Activated CD4-positive, alpha-beta T cell treated with anti-CD3 and anti-CD28 coated beads, Interleukin-2, amount 50 U/mL, for 1 hour (primary cell): Measurements from ENCODE around the gene UTP3.
"Not testable (repeated sequence)": the region's sequence is repeated elsewhere in the genome, so short reads cannot be mapped to it uniquely, and the experiment has no call there.

ENCODE experiments used
- DNase-seq: peaks from one replicate; pipeline ENCODE4 v3.0.0-alpha.2; 2020

Gene UTP3

DNA sequence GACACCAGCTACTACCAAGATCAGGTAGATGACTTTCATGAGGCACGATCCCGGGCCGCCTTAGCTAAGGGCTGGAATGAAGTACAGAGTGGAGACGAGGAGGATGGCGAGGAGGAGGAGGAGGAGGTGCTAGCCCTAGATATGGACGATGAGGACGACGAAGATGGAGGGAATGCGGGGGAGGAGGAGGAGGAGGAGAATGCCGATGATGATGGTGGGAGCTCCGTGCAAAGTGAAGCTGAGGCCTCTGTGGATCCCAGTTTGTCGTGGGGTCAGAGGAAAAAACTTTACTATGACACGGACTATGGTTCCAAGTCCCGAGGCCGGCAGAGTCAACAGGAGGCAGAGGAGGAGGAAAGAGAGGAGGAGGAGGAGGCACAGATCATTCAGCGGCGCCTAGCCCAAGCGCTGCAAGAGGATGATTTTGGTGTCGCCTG is 481 bp downstream of the UTP3 start:
- DNase-seq: no peak

DNA sequence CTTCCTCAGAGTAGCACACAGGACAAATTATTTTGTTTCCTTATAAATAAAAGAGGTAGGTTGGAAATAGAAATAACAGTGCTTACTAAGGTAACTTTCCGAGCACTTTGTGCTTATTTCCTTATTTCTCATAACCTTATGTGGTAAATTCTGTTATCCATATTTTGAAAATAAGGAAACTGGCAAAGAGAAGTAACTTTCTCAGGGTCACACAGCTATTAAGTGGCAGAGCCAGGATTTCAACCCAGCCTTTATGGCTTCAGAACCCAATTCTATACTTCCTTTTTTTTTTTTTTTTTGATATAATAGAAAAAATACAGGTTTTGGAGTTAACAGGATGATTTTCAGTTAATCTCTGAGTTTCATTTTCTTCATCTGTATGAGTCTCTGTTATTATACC is 3.3 kb downstream of the UTP3 start:
- no peak for DNase-seq

DNA sequence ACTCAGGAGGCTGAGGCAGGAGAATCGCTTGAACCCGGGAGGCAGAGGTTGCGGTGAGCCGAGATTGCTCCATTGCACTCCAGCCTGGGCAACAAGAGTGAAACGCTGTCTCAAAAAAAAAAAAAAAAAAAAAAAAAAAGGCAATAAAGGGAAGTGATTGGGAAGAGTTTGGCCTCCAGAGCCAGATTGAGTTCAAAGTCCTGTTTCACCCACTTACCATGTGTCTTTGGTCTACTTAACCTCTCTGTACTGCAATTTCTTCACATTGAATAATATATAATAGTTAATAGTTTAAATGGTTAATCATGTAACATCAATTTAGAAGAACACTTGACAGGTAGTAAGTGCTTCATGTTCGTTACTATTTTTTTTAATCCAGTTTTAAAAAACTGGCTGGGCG is 6.3 kb downstream of the UTP3 start:
- not testable (repeated sequence) for DNase-seq

DNA sequence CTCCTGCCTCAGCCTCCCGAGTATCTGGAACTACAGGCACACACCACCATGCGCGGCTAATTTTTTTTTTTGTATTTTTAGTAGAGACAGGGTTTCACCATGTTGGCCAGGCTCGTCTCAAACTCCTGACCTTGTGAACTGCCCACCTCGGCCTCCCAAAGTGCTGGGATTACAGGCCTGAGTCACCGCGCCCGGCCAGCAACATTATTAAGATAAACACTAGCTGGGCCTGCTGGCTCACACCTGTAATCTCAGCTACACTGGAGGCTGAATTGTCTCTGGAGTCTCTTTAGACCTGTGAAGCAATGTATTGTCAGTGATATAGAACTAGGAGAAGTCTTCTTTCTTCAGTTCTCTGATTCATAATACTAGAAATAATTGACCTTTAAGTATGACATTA is 10.1 kb downstream of the UTP3 start:
- DNase-seq: not testable (repeated sequence)

DNA sequence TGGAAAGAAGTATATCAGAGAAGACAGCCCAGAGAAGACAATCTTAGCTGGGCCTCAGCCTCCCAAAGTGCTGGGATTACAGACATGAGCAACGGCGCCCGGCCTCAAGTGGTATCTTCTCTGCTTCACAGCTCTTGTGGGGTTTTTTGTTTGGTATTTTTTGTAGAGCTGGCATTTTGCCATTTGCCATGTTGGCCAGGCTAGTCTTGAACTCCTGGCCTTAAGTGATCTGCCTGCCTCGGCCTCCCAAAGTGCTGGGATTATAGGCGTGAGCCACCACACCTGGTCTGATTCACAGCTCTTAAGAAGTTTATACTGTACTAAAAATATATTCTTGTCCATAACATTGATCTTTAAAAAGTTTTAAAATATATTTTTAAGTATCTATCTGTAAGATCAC is 12.4 kb downstream of the UTP3 start:
- no peak for DNase-seq

DNA sequence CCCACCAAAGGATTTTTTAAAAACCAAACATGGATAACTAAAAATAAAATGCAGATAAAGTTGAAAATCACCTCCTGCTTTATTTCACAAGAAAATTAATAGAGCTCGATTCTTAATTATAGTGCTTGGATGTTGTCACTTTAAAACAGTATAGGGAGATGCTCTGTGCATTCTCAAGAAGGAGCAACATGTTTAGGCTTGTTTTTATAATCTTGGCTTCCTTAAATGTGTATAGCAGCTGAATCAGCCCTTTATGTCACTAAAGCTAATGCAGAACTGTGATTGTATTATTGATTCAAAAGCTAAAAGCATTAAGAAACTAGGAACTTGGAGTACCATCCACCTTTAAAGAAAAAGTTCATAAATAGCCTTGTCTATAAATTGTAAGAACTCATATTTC is 12.9 kb downstream of the UTP3 start:
- DNase-seq: no peak

DNA sequence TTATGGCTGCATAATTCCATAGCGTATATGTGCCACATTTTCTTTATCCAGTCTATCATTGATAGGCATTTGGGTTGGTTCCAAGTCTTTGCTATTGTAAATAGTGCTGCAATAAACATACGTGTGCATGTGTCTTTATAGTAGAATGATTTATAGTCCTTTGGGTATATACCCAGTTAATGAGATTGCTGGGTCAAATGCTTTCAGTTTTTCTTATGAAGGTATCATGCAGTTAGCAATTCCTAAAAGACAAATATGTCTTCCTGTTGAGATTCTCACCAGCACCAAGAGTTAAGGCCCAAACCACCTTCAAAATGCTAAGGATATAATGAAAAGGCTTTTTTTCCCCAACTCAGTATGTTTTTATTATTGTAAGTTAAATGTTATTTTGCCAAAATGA is 14.3 kb downstream of the UTP3 start:
- DNase-seq: not testable (repeated sequence)

DNA sequence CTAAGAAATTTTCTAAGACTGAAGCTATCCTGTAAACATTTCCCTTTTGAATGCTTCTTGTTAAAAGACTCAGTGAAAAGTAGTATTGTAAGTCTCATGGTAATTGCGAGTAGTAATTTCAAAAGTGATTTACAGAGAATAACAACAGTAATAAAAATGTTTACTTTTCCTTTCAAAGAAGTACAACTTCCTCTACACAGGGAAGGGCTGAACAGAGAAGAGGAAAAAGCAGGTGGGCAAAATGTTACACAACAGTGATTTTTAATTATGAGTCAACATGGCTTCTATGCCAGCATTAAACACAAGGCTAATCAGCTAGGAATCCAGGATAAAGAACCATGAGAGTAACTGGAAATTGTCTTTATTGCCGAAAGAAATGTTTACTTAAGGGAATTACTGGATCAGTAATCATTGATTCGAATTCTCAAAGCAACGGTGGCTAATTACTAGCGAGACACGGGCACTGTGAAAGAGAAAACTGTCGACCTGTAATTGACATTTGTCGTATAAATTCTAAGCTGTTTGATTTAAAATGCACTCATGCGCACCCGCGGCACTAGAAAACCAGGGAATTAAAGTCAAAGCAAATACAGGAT is 15.4 kb downstream of the UTP3 start:
- DNase-seq: no peak

DNA sequence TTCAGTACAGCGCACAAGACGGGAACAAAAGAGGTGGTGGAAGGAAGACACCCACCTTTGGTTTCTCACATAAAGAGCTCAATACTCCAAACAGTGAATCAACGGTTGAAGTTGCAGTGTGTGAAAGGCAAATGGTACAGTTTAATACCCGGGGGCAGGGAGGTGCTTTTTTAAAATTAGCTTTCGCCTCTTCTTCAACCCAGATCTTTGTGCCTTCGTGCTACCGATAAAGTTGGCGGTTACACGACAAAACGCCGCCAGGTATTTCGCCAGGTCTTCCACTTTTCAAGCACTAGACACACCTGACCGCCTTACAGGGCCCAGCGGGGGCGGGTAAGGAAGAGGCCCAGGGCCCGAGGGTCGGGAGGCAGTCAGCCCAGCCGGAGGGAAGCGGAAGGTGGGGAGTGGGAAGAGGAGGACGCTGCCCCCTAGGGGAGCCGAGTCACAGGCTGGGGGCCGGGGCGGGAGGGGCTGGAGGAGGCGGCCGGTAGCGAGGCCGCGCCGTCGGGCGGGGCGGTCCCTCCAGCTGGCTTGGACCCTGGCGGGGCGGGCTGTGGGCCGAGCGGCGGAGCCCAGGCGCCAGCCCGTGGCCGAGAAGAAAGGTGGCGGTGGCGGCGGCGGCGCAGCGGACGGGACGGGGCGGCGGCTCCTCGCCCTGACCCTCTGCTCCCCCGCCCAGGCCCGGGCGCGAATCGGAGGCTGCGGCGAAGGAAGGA is 16.0 kb downstream of the UTP3 start:
- DNase-seq: peak; percentile 48

DNA sequence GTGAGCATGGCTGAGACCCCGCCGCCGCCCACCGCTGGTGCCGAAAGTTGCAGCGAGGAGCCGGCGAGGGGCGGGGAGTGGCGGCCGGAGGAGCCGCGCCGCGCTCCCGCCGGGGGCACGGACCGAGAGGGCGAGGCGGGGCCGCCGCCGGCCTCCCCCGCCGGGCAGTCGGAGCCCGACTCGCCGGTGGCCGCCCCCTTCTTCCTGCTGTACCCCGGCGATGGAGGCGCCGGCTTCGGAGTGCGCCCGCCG is 16.5 kb downstream of the UTP3 start:
- DNase-seq: peak; percentile 20

DNA sequence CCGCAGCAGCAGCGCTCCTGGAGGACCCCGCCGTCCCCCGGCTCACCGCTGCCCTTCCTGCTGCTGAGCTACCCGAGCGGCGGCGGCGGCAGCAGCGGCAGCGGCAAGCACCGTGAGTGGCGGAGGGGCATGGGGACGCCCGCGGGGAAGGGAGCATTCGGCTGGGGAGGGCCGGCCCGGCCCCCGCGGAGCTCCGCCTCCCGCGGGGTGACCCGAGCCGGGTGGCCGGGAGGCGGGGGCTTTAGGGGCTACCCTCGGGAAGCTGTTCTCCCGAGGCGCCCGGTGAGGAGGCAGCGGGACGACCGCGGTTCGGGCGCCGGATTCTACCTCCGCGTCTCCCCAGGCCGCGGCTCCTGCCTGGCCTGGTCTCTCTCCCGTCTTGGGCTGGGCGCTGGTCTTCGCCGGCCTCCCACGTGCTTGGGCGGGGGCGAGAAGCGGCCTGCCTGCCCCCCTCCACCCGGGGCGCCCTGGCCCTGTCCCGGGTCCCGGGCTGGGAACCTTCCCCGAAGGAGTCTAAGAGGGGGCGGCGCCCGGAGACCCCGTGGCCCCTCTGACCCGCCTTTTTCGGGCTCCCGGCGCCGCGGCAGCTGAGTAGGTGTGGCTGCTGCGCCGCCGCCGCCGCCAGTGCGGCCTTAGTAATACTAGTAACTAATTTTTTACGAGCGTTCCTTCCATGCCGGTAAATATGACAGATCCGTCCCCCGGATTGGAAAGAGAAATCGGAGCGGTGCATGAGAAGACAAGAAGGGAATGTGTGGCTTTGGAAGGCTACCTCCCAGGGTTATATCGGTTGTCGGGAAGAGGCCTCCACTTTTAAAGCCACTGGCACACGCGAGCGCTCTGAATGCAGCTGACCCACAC is 17.1 kb downstream of the UTP3 start:
- DNase-seq: peak; percentile 66

DNA sequence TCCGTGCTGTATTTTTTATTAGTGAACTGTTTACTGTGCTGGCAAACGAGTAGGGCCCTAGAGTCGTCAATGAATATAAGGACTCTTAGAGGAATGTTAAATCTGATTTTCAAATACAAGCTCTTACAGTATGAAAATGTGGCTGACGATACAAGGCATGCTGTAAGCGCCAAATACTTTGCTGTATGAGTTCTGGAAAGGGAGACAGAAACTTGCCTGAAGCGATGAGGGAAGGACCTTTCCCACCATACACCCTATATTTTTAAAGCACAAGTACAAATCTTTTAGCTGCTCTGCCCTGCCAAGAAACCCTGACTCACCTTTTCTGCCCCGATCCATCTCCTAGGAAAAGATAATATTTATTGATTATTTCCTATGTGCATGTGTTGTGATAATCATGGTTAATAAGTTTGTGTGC is 17.7 kb downstream of the UTP3 start:
- no peak for DNase-seq

DNA sequence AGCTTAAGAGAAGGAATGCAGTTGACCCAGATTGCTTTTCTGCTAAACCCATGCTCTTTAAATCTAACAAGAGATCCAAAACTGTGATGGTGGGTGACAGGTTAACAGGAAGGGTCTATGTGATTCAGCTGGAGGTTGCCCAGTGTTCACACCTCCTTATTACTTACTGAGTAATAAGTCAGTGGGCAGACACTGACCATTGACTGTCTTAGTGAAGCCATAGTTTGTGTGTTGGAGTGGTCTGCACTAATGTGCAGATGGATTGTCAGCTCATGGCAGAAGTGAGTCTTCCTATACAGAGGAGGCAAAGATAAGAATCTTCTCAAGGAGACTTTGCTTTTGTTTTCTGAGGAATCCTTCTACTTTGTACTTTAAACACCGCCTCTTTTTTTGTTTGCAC is 18.2 kb downstream of the UTP3 start:
- DNase-seq: no peak

DNA sequence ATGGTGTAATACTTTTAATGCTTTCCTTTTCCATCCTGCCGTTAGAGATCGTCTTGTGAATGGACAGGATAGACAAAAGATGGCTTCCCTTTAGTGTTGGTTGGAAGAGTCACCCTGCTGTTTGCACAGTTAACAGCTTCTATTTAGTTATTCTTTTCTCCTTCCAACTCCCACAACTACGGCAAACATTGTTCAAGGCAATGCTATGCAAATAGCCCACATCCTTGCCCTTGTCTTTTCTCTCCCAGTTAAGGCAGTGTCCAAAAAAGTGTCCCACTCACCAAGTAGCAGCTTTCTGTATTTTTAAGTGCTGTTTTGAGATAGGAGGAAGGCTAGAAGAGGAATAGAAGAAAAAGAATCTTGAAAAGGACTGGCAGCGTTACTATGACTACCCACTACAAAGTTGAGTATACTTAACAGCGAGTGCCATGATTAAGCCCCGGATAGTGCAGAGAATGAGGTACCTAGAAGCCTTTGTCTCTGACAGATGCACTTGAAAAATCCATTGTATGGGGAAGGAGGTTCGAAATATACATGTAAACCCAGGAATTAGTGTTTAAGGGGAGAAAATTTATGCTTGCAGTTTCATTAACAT is 21.4 kb downstream of the UTP3 start:
- no peak for DNase-seq

DNA sequence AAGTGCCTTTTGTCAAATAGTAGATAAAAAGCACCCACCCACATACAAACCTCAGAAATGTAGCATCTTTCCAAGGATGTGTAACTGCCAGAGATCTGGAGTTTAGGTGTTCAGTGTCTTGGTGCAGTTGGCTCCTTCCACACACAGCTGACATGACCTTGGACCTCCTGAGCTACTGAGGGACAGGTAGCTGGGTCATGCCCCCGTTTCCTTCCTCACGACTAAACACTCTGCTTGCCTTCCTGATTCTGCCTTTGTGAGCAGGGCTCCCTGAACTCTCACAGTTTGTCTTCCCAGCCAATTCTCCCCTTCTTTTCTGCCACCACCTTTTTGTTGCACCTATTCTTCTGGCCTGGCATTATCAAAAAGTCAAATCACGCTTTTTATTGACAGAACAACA is 23.3 kb downstream of the UTP3 start:
- DNase-seq: no peak

DNA sequence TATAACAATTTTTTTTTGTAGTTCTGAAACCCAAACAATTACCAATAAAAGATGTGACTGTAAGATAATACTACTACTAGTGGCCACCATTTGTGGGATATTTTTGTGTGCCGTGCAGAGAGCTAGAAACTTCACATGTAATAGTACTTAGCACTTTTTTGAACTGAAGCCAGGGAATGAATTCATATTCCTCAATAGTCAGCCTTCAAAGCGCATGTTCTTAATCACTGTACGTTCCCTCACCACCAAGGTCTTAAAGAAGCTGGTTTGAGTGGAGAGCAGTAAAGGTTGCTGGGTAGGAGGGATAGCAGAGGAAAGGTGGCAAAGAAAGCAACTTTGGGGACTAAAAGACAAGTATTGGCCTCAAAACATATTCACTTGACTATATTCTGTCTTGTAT is 23.8 kb downstream of the UTP3 start:
- no peak for DNase-seq

DNA sequence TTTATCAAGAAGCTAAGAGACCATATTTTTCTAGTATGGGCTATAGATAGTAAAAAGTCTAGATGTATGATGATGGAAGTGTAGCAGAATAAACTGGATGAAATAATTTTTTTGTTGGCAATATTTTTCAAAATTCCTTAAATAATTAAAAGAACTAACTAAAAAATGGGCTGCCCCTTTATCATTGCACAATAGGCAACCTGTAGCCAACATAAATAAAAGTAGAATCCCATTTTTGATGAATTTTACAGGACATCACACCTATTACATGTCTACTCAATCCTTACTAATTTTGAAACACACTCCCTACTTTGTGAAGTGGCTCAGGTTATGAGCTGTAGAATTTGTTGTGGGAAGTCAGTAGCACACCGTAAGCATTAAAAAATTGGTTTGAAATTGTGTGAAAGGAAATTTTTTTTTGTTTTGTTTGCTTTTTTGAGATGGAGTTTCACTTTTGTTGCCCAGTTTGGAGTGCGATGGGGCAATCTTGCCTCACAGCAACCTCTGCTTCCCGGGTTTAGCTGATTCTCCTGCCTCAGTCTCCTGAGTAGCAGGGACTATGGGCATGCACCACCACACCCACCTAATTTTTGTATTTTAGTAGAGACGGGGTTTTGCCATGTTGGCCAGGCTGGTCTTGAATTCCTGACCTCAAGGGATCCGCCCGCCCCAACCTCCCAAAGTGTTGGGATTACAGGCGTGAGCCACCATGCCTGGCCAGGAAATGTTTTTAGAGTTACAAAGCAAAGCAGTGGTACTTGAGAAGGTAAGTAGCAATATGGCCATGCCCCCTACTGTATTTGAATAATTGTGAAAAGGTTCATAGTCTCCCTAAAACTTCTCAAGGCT is 24.5 kb downstream of the UTP3 start:
- DNase-seq: no peak

DNA sequence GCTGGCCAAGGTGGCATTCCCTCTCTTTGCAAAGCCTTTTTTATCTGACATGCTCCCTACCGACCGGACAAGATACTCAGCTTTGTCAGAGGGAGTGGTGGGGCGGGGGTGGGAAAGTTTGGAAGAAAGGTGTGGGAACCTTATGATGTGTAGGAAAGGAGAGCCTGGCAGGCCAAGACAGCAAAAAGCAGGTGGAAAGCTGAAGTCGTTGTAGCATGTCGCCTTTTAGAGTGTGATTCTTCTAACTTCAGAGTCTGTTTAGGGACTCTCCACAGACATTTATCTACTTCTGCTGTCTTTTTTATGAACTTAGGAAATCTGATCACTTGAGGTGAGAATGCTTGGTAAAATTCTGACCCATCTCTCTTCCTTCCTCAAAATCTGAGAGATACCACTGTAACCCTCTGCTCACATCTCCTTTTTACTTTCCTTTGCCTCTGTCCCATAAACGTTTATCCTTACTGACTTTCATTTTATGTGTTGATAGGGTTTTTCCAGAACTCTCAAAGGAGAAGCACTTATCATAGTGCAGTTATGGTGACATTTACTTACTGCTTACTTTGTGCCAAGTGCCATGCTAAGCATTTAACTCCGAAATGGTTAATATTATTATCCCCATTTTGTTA is 25.2 kb downstream of the UTP3 start:
- DNase-seq: no peak

DNA sequence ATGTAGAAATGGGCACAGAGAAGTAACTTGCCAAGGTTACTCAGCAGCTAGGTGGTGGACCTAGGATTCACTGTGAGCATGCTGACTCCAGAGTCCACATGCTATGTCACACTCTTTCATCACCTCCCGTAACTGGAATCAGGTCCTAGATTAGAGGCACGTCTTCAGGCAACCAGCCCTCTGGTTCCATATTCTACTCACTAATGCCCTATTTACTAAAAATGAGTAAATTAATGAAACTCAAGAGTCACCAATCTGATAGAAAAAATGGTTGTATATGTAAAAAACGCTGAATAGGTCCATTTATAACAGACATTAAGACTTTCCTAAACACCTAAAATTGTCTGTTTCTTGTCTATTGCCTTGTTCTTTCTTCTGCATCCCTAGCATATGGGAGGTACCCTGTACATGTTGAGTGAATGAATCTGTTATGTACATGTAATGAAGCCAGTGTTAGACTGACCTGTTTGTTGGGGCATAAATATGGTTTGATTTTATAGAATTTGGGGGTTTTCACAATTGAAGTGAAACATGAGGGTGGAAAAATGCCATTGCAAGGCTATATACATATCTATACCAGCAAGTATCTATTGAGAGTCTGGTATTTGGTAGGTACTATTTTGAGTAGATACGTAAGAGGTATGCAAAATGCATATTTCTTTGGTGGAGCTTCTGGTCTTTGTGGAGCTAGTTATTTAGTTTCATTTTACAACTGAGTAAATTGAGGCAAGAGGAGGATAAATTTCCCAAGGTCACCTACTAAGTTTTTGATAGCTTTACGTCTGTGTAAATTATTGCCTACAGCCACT is 26.0 kb downstream of the UTP3 start:
- DNase-seq: no peak

DNA sequence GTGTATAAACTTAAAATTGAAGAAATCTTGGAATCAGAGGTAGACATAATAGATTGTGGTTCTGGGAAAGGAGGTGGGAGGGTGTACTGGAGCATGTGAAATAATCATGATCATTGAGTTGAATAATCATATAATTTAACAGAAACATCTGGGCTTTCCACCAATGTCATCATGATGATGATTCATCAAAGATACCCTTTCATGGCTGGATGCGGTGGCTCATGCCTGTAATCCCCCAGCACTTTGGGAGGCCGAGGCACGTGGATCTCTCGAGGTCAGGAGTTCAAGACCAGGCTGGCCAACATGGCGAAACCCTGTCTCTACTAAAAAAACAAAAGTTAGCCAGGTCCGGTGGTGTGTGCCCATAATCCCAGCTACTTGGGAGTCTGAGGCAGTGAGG is 26.8 kb downstream of the UTP3 start:
- no peak for DNase-seq

DNA sequence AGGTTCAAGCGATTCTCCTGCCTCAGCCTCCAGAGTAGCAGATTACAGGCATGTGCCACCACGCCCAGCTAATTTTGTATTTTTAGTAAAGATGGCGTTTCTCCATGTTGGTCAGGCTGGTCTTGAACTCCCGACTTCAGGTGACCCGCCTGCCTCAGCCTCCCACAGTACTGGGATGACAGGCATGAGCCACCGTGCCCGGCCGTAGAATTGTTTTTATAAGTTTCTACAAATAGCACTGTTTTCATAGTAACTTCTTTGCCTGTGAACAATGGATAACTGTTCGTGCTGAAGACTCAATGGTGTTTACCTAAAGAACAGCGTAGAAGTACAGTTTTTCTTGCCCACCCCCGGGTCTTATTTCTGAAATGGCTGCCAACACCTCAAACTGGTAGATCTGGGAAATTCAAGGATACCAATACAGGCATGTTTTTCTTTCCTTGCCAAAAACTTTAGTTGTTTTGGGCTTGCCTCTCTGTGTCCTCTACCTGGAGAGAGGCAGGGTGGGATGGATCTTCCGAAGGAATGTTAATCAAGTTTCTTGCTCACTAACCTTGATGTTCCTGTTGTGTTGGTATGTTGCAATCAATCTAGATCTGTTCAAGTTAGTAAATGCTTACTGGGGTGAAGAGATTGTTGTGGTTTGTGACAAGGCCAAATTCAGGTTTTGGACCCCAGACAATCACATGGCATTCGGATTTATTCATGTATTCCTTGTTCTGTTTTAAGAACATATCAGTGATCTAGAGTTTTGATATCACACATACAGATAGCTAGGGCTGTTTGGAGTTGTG is 30.7 kb downstream of the UTP3 start:
- no peak for DNase-seq
